ENCODE results near the gene ATP8B1.
"Not testable (repeated sequence)": the region's sequence is repeated elsewhere in the genome, so short reads cannot be mapped to it uniquely, and the experiment has no call there.

Gene ATP8B1

DNA sequence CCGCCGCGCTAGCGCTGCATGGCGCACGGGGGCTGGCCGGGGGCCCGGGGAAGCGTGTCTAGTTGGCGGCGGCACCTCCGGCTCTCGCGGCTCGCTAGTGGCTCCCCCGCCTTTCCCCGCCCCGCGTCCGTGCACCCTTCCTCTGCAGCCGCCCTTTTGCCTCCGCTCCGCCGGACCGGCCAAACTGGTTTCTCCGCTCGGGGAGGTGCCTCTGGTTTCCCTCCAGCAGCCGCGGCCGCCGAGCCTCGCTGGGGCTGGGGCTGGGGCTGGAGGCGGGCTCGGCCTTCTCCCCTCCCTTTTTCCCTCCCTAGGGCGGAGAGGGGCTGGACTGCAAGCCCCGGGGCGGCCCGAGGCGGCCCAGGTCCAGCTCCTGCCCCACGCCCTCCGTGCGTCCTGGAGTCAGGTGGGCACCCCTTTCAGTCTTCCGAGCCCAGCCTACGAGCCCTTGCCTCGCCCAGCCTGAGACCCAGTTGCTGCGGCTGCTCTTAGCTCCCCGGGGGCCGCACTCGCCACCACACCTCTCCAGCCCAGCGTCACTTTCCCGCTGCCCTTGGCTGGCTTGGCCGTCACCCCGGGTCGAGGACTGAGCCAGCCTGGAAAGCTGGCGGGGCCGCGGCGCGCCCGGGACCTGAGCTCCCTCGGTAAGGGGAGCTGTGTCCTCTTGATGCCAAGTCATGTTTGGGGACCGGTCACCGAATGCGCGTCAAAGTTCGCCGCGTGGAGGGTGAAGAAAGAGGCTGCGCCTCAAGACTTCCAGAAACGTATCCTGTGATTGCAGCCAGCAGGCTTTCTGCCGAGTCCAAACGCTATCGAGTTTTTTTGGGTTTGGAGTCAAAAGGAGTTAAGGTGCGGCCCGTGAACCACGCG is at the start of gene ATP8B1:
ATP8B1 (minus strand) TSS at position 213 of the 867 bp plus-strand sequence. CDS start 71,508 bp downstream, outside the sequence.
- DNase-seq = peak; percentile 90

DNA sequence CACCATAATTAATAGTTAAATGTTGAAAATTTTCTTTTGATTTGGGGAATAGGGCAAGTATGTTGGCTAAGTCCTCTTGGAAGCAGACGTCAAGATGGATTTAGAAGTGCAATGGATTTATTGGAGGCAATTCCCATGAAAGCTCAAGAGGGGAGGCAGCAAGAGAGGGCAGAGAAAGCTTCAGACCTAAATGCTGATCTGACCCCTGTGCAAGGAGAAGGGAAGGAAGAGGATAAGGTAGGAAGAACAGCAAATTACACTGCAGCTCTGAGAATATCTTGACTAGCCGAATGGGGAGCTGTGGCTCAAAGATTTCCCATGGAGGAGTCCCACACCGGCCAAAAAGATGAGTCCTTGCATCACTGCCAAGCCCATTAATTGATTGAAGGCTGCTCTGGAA is 46.9 kb upstream of the ATP8B1 start:
- DNase-seq = no peak

DNA sequence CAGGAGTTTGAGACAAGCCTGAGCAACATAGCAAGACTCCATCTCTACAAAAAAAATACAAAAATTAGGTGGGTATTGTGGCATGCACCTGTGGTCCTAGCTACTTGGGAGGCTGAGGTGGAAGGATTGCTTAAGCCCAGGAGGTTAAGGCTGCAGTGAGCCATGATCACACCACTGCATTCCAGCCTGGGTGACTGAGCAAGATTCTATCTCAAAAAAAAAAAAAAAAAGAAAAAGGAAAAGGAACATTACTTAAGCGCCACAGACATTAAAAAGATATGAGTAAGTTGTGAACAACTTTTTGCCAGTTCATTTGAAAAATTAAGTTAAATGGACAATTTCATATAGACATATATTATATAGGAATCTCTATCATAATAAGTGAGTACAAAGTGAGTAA is 45.3 kb upstream of the ATP8B1 start:
- DNase-seq = not testable (repeated sequence)

DNA sequence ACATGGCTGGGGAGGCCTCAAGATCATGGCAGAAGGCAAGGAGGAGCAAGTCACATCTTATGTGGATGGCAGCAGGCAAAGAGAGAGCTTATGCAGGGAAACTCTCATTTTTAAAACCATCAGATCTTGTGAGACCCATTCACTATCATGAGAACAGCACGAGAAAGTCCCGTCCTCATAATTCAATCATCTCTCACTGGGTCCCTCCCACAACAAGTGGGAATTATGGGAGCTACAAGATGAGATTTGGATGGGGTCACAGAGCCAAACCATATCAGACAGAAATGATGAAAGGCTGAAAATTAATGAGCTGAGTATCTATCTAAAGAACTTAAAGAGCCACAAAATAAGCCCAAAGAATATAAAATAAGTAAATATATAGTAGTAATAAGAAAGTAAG is 44.3 kb upstream of the ATP8B1 start:
- DNase-seq = not testable (repeated sequence)

DNA sequence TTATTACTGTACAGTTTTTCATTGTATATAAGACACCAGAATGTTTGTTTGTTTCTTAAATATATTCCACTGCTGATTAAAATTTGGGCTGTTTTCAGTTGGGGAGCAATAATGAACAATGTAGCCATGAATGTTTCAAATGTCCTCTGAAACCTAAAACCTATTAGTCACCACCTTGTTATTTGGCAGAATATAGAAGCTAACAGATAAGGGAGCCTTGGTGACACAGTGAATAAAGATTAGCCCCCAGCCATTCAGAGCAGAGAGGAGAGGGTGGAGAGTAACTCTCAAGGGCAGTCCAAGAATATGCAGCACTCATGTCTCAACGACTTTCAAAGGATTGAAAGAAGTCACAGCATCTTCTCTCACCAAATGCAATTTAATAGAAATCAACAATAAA is 43.1 kb upstream of the ATP8B1 start:
- DNase-seq = peak; percentile 24

DNA sequence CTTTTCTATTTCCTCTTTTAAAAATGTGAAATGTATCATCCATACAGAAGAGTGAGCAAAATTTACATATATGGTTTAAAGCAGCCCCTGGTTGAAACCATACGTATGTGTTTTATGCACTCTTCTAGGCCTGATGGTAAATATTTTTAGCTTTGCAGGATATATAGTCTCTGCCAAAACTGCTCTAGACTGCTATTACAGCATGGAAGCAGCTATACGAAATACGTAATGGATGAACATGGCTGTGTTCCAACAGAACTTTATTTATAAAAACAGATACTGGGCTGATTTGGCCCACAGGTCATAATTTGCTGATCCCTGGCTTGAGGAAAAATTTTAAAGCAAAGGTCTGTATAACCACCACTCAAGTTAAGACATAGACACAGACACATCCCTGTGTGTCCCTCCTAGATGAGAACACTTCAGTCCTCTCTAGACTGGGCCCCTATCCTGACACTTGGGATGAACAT is 42.5 kb upstream of the ATP8B1 start:
- no peak for DNase-seq

DNA sequence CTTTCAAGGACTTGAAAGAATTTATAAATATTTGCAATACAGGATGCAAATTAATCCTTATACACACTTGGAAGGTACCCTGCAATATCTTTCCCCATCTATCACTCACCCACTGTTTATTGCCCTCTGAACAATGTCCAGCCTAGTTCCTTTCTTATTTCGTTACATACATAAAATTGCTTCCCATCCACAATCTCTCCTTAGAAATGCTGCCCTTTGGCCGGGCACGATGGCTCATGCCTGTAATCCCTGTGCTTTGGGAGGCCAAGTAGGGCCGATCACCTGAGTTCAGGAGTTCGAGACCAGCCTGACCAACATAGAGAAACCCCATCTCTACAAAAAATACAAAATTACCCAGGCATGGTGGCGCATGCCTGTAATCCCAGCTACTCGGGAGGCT is 41.2 kb upstream of the ATP8B1 start:
- no peak for DNase-seq

DNA sequence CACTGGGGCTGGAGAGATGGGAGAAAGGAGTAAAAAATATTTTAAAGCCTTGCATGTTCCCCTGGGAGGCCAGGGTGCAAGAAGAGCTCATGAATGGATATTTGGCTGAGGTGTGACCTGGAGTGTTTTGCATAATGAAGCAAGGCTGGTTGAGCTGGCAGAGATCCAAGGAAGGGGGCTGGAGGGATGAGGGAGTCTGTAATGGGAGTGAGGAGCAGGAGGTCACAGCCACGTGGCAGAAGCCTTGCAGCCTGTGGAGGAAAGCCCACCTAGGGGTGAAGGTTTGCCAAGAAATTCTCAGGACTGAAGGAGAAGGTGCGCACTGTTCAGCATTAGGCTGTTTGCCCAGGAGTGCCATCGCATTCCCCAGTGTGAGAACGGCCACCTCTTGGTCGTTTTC is 40.3 kb upstream of the ATP8B1 start:
- peak; percentile 92 for DNase-seq

DNA sequence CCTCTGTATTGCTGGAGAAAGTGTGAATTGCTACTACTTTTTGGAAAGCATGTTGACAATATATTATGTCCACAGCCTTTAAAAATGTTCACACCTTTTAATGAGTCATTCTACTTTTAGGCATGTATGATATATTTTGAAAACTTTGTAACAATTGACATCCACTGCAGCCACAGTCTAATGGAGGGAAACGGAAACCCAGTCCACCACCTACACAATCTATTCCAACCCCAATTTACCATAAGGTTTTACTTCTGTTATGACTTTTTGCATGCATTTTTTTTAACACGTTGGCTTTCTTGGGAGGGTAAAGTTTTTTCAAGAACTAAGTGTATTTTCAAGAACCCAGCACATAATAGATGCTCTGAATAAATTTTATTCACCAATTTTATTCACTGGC is 38.5 kb upstream of the ATP8B1 start:
- no peak for DNase-seq

DNA sequence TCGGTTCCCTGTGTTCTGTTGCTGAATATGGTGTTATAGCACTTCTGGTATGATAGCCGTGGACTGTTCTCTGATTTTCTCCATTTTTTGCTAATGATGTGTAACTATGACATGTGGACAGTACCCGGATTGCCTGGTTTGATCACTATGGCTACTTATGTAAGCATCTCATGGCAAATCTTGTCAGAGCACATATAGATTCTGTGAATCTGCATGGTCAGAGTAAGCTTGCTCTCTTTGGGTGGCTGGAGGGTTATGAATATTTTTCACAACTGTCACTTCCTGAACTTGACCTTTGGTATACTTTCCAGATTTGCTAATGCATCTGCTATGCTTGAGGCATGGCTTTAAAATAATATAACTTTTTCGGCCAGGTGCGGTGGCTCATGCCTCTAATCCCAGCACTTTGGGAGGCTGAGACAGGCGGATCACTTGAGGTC is 36.8 kb upstream of the ATP8B1 start:
- DNase-seq = no peak

DNA sequence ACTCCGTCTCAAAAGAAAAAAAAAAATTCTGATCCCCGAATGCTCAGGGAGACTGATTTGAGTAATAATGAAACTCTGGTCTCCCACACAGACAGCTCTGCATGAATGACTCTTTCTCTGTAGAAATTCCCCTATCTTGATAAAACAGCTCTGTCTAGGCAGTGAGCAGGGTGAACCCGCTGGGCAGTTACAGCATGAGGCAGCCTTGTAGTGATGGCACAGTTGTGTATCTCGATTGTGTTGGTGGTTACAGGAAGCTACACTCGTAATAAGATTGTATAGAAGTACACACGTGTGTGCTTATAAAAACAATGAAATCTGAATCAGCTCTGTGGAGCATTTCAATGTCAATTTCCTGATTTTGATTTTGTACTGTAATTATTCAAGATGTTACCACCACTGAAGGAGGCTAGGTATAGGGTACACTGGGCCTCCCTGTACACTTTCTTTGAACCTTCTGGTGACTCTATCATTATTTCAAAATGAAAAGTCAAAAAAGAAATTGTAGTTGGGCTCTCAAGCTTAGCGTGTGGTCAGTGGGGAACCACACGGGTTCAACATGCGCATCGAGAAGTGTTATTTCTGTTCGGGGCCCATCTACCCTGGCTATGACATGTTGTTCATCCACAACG is 34.9 kb upstream of the ATP8B1 start:
- DNase-seq = no peak

DNA sequence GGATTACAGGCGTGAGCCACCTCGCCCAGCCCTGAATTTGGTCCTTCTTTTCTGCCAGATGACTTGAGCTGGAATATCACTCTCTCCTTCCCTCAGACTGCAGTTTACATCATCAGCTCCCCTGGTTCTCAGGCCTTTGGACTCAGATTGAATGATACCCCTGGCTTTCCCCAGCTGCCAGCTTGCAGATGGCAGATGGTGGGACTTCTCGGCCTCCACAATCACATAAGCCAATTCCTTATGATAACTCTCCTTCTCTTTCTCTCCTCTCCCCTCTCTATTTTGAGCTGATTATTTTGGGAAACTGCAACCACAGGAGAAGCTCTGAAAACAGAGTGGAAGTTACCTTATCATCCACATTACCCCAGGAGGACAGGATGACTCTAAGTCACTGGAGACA is 33.4 kb upstream of the ATP8B1 start:
- DNase-seq = peak; percentile 23

DNA sequence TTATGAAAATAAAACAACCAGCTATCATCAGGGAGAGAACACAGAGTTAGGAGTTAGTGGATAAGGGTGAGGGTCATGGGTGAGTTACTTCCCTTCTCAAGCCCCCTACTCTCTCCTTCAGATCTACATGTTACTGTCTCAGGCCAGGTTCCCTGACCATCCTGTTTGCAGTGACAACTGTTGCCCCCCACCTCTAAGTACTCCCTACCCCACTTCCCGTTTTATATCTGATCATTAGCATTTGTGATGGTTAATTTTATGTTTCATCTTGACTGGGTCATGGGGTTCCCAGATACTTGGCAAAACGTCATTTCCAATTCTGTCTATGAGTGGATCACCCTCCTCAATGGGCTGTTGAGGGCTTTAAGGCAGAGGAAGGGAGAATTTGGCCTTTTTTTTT is 32.8 kb upstream of the ATP8B1 start:
- DNase-seq = no peak

DNA sequence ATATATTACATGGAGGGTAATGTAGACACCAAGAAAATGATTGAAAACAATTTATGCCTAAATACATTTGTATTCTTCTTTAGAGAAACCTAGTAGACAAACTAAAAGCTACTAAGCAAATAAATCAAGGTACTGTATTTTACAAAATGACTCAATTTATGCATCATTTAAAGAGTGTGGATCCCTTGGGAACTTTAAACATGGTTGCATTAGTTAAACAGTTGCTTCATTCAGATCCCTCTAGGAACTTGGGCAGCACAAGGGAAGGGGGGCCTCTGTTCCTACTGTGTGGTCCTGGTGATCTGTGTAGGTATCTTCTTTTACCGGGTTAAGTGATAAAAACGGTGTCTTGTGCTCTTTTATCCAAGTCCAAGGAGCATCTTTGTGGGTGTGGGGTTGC is 31.5 kb upstream of the ATP8B1 start:
- DNase-seq = no peak

DNA sequence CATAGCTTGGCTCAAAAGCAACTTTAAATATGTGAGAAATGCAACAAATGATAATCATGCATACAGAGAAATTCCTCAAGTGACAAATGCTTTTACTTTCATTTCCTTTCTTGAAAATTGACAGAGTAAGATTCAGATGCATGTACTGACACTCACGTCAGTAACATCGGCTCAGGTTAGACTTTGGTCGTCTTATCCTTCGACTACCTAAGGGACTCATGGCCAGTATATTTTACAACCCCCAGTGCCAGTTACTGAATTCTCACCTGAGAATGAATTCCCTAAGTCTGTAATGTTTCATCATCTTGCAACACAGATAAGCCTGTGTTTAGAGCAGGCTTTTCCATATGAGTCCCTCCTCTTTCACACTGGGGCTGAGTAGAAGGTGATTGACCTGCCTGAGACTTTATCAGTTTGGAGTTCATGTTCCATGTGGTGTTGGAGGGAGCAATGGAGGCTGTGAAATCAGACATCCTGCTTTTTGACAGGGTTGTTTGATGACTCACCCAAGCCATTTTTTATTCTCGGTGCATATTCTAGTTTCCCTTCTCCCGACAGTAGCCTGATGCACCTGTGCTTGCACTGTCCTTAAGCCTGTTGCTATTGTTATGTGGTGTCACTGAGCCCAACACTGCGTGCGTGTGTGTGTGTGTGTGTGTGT is 30.5 kb upstream of the ATP8B1 start:
- DNase-seq = peak; percentile 35

DNA sequence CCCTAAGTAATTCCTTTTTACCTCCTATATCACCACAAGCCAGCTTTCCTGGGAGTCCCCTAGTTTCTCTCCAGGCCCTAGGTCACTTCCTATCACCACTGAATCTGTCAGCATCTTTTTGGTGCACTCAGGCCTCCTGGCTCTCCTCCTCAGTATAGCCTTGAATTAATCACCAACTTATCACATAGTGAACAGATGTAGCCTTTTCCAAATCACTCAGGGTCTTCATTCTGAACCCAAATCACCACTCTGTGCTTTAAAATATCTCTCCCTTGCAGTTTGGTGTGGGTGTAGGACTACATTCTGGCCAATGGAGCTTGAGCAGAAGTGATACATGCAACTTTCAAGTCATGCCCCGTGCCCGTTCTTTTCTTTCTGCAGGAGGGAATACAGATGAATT is 29.6 kb upstream of the ATP8B1 start:
- no peak for DNase-seq

DNA sequence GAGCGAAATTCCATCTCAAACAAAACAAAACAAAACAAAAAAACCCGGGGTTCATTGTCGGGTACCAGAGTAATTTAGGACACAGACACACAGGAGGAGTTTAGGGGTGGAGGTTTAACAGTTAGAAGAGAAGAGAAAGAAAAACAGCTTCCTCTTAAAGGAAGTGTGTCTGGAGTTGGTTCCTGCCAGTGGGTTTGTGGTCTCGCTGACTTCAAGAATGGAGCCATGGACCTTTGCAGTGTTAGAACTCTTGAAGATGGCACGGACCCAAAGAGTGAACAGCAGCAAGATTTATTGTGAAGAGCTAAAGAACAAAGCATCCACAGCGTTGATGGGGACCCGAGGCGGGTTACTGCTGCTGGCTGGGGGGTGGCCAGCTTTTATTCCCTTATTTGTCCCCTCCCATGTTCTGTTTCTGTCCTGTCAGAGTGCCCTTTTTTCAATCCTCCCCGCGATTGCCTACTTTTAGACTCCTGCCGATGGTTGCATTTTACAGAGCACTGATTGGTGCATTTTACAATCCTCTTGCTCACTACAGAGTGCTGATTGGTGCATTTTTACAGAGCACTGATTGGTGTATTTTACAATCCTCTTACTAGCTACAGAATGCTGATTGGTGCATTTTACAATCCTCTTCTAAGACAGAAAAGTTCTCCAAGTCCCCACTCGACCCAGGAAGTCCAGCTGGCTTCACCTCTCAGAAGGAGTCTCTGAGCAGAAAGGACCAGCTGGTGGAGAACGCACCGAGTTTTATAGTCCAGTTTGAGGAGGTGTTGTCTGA is 28.7 kb upstream of the ATP8B1 start:
- no peak for DNase-seq

DNA sequence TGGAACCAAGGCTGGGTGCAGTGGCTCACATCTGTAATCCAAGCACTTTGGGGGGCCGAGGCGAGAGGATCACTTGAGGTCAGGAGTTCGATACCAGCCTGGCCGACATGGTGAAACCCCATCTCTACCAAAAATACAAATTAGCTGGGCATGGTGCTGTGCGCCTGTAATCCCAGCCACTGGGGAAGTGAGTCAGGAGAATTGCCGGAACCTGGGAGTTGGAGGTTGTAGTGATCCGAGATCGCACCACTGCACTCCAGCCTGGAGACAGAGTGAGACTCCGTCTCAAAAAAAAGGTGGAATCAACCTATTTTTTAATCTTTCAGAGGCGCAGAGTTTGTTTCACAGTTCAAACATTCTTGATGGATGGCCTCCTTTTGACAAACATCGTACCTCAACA is 24.5 kb upstream of the ATP8B1 start:
- no peak for DNase-seq

DNA sequence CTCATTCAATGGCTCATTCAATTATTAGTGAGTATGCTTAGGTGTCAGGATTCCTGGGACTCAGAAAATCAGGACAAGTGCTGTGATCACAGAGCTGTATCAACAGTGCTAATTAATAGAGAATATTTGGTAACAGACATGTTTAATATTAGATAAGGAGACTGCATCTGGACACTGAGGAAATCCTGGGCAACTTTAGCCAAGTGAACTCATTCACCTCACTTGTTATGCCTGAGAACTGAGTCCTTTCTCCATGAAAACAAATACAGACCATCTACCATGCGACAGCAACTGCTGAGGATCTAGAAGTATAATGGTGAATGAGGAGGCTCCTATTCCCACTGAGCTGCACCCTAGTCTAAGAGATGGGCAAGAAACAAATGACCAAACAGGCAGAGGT is 23.1 kb upstream of the ATP8B1 start:
- no peak for DNase-seq

DNA sequence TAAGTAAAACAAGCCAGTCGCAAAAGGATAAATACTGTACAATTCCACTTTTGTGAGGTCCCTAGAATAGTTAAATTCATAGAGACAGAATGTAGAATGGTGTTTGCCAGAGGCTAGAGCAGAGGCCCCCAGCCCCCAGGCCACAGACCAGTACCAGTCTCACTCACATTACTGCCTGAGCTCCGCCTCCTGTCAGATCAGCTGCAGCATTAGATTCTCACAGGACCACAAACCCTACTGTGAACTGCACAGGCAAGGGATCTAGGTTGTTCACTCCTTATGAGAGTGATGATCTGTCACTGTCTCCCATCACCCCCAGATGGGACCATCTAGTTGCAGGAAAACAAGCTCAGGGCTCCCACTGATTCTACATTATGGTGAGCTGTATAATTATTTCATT is 17.5 kb upstream of the ATP8B1 start:
- peak; percentile 59 for DNase-seq

DNA sequence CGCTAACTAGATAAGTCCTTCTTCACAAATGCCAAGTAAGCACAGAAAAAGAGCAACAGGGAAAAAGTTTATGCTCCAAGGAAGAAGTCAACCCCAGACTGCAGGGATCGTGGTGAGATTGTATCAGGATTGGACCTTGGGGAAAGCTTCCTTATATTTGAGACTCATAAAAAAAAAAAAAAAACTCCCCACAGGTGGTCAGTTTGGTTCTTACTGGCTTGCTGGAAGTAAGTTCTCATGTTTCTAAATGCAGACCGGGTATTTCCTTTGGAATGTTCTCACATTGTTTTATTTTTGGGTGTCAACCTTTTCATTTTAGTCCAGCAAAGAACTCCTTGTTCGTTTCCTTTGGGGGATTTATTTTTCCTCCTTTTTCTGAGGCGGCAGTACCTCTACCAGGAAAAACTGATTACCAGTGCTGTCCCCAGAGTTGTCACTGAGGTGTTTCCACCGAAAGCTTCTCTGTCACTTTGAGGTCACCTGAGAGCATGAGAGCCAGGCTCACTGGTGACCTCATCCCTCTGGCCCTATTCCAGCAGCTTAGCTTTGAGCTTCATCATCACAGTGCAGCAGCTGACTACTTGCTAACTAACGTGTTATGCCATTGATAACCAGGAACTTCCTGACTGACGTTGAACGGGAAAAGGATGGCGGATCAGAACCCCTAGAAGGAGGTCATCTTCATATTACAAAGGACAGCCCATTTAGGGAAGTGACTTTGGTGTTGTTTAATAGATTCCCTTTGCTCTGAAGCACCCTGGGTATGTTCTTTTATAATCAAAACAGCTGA is 16.8 kb upstream of the ATP8B1 start:
- DNase-seq = peak; percentile 92

DNA sequence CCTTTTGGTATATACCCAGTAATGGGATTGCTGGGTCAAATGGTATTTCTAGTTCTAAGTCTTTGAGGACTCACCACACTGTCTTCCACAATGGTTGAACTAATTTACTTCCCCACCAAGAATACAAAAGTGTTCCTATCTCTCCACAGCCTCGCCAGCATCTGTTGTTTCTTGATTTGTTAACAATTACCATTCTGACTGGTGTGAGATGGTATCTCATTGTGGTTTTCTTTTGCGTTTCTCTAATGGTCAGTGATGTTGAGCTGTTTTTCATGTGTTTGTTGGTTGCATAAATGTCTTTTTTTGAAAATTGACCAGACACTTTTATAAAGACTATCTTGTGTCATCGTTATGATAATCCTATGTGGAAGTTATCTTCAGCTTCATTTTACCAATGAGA is 16.0 kb upstream of the ATP8B1 start:
- DNase-seq = no peak

Measured in NCI-H69 (cell line).